ENCODE data around the gene ZNF212.
"Not testable (repeated sequence)": the region's sequence is repeated elsewhere in the genome, so short reads cannot be mapped to it uniquely, and the experiment has no call there.

Gene ZNF212

GRCh38 chr7:149218469-149219420 lies 20.7 kb upstream of the ZNF212 start:
- DNase-seq (ENCODE audit: low read depth) = no peak

GRCh38 chr7:149220534-149220933 lies 18.9 kb upstream of the ZNF212 start:
- no peak for DNase-seq (ENCODE audit: low read depth)

- DNase-seq (ENCODE audit: low read depth) = no peak
Observed at GRCh38 chr7:149223176-149223575, 16.3 kb upstream of the ZNF212 start.

- DNase-seq (ENCODE audit: low read depth) = no peak
Observed at GRCh38 chr7:149223761-149224160, 15.7 kb upstream of the ZNF212 start.

- DNase-seq (ENCODE audit: low read depth) = no peak
Observed at GRCh38 chr7:149224352-149224751, 15.1 kb upstream of the ZNF212 start.

GRCh38 chr7:149225106-149225505 lies 14.3 kb upstream of the ZNF212 start:
- no peak for DNase-seq (ENCODE audit: low read depth)

GRCh38 chr7:149225656-149226055 lies 13.8 kb upstream of the ZNF212 start:
- DNase-seq (ENCODE audit: low read depth) = no peak

- not testable (repeated sequence) for DNase-seq (ENCODE audit: low read depth)
Observed at GRCh38 chr7:149226366-149226765, 13.1 kb upstream of the ZNF212 start.

- no peak for DNase-seq (ENCODE audit: low read depth)
Observed at GRCh38 chr7:149226840-149227494, 12.5 kb upstream of the ZNF212 start.

- DNase-seq (ENCODE audit: low read depth) = no peak
Observed at GRCh38 chr7:149228831-149229471, 10.5 kb upstream of the ZNF212 start.

- no peak for DNase-seq (ENCODE audit: low read depth)
Observed at GRCh38 chr7:149229526-149229925, 9.9 kb upstream of the ZNF212 start.

- no peak for DNase-seq (ENCODE audit: low read depth)
Observed at GRCh38 chr7:149232362-149232761, 7.1 kb upstream of the ZNF212 start.

- DNase-seq (ENCODE audit: low read depth) = not testable (repeated sequence)
Observed at GRCh38 chr7:149233655-149234204, 5.7 kb upstream of the ZNF212 start.

GRCh38 chr7:149237502-149237901 lies 1.9 kb upstream of the ZNF212 start:
- no peak for DNase-seq (ENCODE audit: low read depth)

GRCh38 chr7:149238051-149238450 lies 1.4 kb upstream of the ZNF212 start:
- no peak for DNase-seq (ENCODE audit: low read depth)

GRCh38 chr7:149240637-149241036 lies 1.2 kb downstream of the ZNF212 start:
- DNase-seq (ENCODE audit: low read depth) = no peak

GRCh38 chr7:149241696-149242095 lies 2.2 kb downstream of the ZNF212 start:
- no peak for DNase-seq (ENCODE audit: low read depth)

- no peak for DNase-seq (ENCODE audit: low read depth)
Observed at GRCh38 chr7:149245244-149245643, 5.8 kb downstream of the ZNF212 start.

- DNase-seq (ENCODE audit: low read depth) = no peak
Observed at GRCh38 chr7:149245744-149246143, 6.3 kb downstream of the ZNF212 start.

GRCh38 chr7:149248777-149249176 lies 9.3 kb downstream of the ZNF212 start:
- no peak for DNase-seq (ENCODE audit: low read depth)

- not testable (repeated sequence) for DNase-seq (ENCODE audit: low read depth)
Observed at GRCh38 chr7:149250151-149250550, 10.7 kb downstream of the ZNF212 start.

- DNase-seq (ENCODE audit: low read depth) = not testable (repeated sequence)
Observed at GRCh38 chr7:149251518-149251917, 12.1 kb downstream of the ZNF212 start.

All from CMK (cell line).